ENCODE measurements around the gene RRM2.
"Not testable (repeated sequence)": the region's sequence is repeated elsewhere in the genome, so short reads cannot be mapped to it uniquely, and the experiment has no call there.

The RRM2 gene

DNA sequence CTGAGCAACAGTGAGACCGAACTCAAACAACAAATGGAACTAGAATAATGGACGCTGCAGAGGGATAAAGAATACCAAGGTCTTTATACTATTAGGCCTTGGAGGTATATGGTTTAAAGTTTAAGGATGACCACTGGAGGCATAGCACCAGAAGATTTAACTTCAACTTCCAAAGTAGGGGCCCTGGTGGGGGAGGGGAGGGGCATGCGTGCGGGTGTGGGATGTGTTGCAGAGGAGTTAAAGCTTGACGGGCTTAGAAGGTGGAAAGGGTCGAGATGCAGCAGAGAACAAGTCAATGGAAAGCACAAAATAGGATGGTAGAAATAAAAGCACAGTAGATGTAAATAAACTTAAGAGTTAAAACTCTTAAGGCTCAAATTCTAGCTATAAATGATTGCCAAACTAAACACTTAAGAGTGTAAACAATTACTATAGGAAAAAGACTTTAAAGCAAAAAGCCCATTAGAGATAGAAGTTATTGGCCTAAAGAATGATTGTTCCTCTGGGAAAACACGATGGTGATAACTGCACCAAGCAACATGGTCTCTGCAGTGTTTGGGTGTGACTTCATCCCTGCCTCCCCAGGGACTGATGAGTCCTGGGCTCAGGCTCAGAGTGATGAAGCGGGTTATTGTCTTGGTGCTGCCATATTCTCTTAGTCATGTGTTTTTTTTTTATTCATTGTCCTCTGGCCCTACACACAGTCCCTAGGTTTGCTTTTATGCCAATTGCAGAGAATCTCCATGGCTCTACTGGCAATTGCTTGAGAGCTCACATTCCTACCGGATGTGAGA, 13.0 kb downstream of the RRM2 start:
- DNase-seq, result no peak

DNA sequence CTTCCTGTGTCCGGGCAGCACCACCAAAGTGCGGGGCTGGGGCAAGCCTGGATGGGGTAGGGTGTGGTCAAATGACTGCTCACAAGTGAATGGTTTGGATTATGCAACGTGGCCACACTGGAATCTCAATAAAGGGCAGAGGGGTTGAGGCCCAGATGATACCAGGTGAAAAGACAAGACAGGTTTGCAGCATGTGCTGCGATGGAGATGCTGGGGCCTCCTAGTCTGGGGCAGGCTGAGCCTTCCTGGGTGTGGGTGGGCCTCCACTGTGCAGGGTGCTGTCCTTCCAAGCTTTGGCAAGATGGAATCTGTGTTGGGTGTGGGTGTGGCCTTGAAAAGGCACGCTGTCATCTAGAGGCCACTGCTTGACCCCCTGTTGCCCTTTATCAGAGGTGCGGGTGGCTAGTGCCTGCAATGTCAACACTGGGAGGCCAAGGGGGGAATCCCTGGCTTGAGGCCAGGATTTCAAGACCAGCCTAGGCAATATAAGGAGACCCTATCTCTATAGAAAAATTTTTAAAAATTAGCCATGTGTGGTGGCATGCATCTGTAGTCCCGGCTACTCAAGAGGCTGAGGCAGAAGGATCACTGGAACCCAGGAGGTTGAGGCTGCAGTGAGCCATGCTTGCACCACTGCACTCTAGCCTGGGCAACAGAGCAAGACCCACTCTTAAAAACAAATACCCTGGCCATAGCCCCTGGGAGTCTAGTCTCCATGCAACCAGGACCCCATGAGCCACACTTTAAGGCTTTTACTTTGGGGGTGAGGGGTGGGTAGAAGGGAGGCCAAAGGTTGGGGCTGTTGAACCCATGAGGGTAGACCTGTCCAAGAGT, 13.8 kb downstream of the RRM2 start:
- no peak for DNase-seq

DNA sequence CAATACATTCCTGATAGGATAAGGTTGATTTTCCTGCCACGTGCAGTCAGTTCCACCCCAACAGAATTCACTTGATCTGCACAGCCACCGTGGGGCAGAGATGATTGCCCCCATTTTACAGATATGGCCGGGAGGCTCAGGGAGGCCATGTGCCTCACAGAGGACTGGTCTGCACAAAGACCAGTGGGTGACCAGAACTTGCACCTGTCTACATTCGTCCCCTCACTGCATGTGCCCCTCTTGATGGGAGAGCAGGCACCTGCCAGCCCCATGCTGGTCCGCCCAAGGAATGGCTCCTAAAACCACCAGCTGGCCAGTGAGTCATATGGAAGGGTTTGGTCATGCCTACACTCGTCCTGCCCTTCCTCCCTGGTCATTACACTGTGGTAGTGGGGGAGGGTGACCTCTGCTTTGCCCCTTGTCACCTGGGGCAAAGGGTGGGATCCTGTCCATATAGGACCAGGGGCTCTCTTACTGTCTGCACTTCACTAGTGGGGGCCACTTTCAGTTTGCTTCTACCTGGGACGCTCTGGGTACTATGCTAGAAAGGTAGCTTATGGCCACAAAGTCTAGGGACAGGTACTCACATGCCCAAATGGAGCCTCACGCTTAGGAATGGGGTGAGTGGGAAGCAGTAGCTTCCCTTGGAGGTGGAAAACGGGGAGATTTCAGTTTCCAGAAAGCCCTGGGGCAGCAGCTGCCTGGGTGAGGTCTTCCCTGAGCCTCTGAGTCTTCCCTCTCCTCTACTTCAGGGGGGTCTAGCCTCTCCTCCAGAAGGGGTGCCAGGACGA, 14.7 kb downstream of the RRM2 start:
- DNase-seq, result no peak

DNA sequence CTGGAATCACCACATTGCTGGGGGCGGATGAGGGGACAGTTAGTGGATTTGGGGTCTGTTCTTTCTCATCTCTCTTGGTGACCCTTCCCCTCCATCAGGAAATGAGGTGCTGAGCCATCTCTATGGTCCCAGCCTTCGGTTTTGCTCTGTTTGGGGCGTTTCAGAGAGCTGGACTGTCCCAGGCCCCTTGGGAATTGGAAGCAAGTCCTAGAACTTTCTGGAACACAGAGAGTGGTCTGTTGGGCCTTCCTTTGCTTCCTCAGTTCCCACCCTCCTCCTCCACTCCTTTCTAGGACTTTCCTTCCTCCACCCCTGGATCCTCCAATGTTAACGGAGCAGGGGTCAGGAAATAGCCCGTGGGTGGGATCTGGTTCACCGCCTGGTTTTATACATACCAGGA, 17.0 kb downstream of the RRM2 start:
- DNase-seq, result no peak

DNA sequence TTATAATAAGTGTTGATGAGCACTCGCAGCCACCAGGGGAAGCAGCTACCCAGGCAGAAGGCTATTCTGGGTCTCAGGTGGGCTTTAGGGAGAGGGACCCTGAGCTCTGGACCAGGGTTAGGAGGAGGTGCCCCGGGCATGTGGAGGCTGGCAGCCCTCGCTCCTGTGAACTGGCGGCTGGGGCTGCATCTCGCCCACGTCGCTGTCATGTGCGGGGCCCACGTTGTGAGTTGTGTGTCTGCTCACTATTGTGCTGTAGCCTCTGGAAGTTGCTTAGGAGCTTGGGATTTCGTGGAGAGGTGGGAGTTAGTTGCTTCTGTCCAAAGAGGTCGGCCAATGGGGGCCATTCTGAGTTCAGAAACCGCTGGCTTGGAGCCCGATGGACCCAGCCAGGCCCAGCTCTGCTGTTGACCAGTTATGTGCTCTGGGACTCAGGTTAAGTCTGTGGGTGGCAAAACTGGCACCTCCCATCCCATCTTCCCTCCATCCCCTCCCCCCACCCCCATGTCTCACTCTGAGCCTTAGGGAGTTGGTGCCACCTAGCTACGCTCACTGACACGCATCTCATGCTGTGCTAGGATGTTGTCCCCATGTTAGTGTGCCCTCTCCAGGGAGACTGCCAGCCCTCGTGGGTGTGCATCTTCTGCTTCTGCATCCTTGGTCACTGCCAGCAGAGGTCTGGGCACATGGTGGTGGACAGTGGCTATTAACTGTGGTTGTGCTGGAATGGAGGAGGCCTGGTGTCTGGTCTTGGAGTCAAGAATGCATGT, 18.5 kb downstream of the RRM2 start:
- no peak for DNase-seq

DNA sequence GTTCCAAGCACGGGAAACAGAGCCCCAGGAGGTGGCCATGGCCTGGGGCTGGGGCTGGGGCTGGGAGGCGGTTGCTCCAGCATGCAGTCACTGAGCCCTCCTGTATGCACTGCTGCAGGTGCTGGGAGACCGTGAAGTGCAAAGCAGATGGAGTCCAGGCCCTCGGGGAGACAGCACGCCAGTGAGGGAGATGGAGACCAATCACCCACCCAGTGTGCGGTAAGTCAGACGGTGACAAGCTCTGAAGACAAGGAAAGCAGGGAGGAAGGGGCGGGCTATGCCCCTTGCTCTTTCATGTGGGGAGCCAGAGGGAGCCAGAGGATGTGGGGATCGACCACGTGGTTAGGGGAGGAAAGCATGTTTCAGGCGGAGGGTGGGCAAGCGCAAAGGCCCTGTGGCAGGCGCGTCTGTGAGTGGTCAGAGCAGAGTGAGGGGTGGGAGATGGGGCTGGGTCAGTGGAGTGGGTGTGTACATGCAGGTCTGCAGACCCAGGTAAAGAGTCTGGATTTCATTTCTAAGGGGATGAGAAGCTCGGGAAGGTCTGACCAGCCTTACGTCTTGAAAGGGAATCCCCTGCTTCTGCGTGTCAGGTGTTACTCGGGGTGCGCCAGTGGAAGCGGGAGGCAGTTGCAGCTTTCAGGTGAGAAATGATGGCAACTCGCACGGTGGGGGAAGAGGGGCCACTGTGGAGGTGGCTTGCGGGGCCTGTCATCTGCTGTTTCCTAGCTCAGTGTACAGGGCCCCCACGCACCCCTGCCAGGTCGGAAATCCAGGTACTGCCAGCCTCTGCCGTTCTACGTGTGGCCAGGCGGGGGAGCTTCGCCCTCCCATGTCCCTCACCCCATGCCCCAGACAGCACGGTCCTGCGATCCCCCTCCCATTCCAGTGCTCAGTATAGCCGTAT, 19.4 kb downstream of the RRM2 start:
- DNase-seq, result no peak

DNA sequence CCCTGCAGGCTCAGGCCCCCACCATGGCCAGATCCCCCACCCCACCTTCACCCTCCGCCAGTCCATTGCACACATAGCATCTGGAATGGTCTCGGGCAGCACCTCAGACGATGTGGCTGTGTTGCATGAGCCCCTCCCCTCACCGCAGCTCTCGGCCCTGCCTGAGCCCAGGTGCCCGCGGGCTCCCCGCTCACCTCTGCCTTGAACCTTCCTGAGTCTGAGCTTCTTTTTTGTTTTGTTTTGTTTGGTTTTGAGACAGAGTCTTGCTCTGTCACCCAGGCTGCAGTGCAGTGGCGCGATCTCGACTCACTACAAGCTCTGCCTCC, 20.1 kb downstream of the RRM2 start:
- no peak for DNase-seq

DNA sequence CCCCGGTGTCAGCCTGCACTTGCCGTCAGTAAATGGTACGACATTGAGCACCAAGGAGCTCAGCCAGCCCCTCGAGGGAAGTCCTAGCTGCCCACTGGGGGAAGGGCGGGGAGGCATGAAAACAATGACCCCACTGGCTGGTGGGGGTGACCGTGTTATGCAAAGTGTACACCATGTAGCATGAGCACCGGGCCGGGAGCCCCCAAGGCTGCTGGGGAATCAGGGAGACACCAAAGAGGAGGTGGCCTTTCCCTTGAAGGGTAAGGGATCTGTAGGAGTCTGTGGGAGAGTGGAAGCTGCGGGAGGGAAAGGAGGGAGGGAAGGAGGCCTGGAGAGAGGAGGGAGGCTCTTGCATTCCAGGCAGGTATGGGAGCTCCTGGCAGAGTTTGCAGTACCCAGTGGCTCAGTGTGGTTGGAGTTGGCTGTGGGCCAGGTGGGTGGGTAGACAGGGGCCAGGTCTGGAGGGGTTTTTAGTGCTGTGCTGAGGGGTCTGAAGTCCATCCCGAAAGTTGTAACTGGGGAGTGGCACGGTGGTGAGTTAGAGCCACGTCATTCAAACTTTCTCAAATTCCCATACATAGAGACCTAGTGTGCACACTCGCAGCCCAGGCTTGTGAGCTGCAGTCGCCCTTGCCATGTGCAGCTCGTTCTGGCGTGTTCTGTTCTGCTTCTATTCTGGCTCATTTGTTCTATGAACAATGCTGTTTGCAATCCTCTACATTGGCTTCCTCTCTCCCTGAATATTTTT, 22.4 kb downstream of the RRM2 start:
- DNase-seq, result no peak

DNA sequence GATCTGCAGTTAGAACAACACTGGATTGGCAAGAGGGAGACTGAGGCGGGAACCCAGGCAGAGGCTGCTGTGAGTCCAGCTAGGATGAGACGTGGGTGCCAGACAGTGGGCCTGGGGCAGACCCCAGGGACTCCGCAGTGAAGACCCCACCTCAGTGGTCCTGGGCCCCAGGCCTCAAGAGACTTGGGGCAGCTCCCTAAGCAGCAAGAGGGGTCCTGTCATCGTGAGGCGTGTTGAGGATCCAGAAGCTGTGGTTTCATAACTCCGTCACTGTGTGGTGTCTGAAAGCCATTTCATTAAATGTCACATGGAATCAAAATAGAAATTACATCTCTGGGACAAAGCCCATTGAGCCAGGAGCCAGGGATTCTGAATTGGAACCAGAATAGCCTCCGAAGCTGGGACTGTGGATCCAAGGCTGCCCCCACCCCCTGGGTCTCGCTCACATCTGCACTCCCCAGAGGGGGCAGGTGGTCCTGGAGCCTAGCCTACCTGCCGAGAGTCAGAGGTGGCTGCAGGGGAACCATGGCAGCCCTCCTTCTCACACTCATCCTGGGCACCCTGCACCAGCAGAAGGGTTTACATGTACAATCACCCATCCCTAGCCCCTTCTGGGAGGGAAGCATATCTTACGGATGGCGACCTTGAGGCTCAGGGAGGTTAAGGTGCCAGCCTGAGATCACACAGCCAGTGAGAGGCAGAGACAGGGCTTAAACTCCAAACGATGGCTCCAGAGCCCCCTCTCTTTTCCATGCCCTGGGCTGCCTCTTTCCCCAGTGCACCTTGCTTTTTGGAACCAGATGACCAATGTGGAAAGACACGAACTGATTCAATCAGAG, 23.2 kb downstream of the RRM2 start:
- no peak for DNase-seq

DNA sequence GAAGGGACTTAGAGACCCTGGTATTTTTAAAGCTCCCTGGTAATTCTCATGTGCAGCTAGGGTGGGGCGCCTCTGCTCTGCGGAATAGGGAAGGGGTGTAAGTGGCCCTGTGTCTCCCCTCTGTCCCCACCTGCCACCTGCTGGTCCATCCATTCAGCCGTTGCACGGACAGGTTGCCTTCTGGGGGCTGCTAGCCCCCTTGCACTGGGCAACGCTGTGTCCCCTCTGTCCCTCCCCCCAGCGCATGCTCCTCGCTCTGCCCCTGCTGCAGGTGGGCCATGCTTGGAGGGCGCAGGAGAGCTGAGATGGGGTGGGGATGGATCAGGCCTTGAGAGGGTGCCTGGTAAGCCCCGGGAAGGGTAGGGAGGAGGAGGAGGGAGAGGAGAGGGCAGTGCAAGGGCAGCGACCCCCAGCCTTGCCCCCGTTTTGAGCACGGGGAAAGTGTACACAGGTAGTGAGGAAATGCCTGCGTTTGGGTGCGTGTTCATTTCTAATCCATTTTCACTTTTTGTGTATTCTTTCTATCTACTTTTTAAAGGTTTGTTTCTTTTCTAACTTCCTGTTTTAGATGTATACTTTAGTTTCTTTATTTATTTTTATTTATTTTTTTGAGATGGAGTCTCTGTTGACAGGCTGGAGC, 23.9 kb downstream of the RRM2 start:
- DNase-seq, result no peak

DNA sequence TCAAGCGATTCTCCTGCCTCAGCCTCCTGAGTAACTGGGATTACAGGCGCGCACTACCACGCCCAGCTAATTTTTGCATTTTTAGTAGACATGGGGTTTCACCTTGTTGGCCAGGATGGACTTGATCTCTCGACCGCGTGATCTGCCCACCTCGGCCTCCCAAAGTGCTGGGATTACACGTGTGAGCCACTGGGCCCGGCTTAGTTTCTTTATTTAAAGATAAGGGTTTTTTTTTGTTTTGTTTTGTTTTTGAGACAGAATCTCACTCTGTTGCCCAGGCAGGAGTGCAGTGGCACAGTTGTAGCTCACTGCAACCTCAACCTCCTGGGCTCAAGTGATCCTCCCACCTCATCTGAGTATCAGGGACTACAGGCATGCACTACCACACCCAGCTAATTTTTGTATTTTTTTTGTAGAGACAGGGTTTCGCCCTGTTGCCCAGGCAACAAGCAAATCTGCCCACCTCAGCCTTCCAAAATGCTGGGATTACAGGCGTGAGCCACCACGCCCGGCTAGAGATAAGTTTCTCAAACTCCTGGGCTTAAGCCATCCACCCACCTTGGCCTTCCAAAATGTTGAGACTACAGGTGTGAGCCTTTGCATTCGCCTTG, 24.6 kb downstream of the RRM2 start:
- DNase-seq, result not testable (repeated sequence)

DNA sequence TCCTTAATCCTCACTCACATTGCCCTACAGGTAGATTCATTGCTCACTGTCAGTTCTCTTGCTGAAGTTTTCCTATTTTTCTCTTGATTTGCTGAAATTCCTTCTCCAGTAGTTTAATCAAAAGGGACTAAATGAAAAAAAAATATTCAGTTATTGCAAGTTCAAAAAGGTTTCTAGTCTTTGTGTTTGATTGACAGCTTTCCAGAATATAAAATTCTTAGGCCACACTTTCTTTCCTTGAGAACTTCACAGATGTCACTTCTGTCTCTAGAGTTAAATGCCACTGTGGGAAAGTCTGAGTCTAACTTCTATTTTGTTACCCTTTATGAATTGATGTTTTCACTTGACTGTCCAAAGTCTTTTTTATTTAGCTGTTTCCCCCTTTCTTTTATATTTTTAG, 25.7 kb downstream of the RRM2 start:
- no peak for DNase-seq

DNA sequence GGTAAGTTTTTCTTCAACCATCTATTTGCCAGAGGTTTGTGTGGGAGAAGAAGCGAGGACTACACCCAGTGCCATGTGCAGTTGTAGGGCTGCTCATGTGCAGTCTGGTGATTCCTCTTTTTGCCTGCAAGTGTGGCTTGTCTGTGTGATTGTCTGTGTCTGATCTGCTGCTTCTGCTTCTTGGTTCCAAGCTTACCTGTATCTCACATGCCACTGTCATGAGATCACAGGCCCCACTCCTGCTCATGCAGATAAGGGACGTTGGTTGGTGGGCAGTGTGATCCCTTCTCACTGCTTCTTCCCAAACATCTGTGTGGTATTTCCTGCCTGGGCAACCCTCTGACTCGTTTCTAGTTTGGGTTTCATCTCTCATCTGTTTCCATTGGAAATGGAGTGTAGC, 27.1 kb downstream of the RRM2 start:
- no peak for DNase-seq

DNA sequence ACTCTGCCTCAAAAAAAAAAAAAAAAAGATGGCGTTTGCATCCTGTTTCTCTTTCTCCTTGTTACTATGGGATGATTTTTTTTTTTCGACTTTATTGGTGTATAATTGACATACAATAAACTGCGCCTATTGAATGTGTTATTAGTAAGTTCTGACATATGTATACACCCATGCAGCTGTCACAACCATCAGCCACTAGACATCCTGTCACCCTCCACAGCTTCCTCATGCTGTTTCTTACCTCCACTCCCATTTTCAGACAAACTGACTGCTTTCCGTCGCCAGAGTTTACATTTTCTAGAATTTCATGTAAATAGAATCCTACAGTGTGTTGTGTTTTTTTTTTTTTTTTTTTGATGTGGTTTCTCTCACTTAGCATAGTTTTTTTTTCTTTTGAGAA, 27.9 kb downstream of the RRM2 start:
- no peak for DNase-seq

DNA sequence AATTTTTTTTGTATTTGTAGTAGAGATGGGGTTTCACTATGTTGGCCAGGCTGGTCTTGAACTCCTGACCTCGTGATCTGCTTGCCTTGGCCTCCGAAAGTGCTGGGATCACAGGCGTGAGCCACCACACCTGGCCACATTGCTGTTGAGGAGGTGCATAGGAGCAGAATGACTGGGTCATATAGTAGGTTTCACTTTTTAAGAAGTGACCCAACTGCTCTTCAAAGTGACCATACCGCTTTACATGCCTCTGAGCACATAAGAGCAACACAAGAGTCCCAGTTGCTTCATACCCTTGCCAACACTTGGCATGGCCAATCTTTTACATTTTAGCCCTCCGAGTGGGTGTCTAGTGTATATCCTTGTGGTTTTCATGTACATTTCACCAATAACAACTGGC, 28.9 kb downstream of the RRM2 start:
- DNase-seq, result no peak

DNA sequence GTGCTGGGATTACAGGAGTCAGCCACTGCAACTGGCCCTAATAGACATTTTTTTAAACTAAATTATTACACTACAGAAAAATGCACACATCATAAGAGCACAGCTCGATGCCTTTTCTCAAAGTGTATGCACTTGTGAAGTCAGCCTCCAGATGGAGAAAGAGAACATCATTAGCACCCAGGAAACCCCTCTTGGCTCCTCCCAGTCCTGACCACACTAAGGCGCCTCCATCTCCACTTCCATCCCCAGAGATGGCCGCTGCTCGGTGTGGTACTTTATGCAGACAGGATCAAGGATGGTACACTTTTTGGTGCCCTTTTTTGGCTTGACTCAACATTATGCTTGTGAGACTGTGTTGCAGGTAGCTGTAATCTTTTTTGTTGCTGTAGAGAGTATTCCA, 34.8 kb downstream of the RRM2 start:
- no peak for DNase-seq

DNA sequence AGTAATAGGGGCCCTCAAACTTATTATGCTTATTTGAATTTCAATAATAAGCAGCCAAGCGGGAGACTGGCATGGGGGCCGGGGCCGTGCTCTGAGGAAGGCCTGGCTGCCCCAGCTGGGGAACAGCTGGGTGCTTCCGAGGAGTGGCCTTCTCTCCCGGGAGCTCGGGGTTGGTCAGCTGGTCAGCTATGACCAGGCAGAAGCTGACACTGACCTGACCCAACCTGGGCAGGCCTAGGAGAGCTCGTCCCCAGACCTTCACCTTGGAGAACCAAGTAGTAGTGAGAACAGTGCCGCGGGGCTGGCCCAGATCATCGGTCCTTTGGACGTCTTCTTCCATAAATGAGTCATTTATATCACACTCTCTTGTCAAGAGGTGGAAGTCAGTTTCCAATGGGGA, 36.1 kb downstream of the RRM2 start:
- no peak for DNase-seq

DNA sequence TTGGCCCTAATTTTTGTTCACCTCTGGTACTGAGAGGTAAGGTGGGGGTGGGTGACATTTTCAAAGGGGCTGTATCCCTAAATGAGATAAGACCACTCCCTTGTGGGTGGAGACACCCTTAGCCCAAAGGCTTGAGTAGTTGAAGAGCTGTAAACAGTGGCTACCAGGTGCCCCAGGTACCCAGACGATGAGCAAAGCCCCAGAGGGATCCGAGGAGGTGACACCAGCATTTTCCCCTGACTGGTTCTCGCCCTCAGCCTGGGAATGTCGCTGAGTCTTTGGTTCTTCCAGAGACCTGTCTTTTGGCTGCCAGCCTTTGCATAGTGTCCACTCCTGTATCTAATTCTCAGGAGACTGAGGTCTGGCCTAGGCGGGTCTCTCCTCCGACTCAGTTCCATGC, 36.5 kb downstream of the RRM2 start:
- no peak for DNase-seq

DNA sequence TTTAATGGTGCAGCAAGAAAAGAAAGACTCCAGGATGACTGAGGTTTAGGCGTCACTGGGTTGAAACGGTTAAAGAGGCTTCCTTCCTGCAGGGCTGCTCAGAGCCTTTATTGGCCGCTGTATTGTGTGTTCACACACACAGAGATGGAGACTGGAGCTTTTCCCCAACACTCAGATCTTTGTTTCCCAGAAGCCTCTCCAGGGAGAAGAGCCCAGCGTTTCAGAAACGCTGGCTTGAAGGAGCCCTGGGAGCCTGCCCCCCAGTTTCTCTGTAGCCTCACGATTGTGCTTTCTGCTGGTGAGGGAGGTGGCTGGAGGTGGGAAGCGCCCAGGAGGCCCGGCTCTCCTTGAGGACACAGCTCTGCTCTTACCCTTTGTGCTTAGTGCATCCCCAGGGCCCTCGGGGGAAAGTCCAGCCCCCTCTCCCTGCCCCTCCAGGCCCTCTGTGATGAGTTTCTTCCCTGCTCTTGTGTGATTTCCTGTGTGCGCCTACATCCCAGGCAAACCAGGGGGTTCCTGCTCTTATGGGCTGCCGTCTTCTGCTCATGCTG, 37.1 kb downstream of the RRM2 start:
- DNase-seq, result no peak

All from AML-193 (cell line).